K562 (cell line): ENCODE data around the gene ECSIT. TPM values are rescaled to one million over a fixed set of nuclear protein-coding genes. Genes with fewer than 3 reads are reported as not detected.
A peak's percentile ranks its signal among the peaks of the same experiment; 100 is the strongest.

ENCODE experiments used
- DNMT1 ChIP-seq: fragments of 450-650 bp; IDR thresholded peaks from 2 replicates; pipeline ENCODE4 v1.6.1; 2016; ENCODE audit warnings: antibody characterized with exemption, mild to moderate bottlenecking
- EP400 ChIP-seq: fragments of 450-650 bp; IDR thresholded peaks from 2 replicates; pipeline ENCODE4 v1.6.1; 2017; ENCODE audit warnings: antibody characterized with exemption, mild to moderate bottlenecking, moderate library complexity
- ERF ChIP-seq: fragments of 450-650 bp; formaldehyde crosslinking; IDR thresholded peaks from 2 replicates; pipeline ENCODE4 v1.4.0; 2020; ENCODE audit warnings: mild to moderate bottlenecking, mixed read lengths
- ETV5 ChIP-seq: sonication (generic); formaldehyde crosslinking; IDR thresholded peaks from 2 replicates; pipeline ENCODE4 v1.4.0; 2020; ENCODE audit warnings: low read depth, mild to moderate bottlenecking, missing genetic modification reagents
- EWSR1 ChIP-seq: fragments of 450-650 bp; IDR thresholded peaks from 2 replicates; pipeline ENCODE4 v1.6.1; 2018; ENCODE audit warnings: borderline replicate concordance, mild to moderate bottlenecking, low read depth, moderate library complexity; ENCODE audit not compliant: partially characterized antibody
- FOXK2 ChIP-seq, 2 experiments: fragments of 450-650 bp; IDR thresholded peaks in 1 of 2; conservative IDR thresholded peaks in 1 of 2; 2 replicates each; pipeline ENCODE4 v1.6.1; 2016; ENCODE audit warnings: low read depth in 2 of 2, mild to moderate bottlenecking in 1 of 2
- IRF1 ChIP-seq: sonication (generic); formaldehyde crosslinking; IDR thresholded peaks from 2 replicates; pipeline ENCODE4 v1.8.0; 2022; ENCODE audit warnings: missing genetic modification reagents, mild to moderate bottlenecking, borderline replicate concordance
- KLF6 ChIP-seq: fragments of 250-450 bp; sonication (Bioruptor Pico); IDR thresholded peaks from 2 replicates; pipeline ENCODE4 v1.4.0; 2020; ENCODE audit warnings: mild to moderate bottlenecking, moderate library complexity, borderline replicate concordance
- MLX ChIP-seq, 2 experiments: fragments of 450-650 bp in 1 of 2; sonication (generic) in 1 of 2; formaldehyde crosslinking; conservative IDR thresholded peaks; 2 replicates each; pipeline versions ENCODE4 v1.4.0 to v1.8.1; 2020 to 2022; ENCODE audit warnings: mild to moderate bottlenecking in 1 of 2, missing genetic modification reagents in 1 of 2
- PATZ1 ChIP-seq: fragments of 250-450 bp; sonication (Bioruptor Pico); IDR thresholded peaks from 2 replicates; pipeline ENCODE4 v1.5.0; 2020; ENCODE audit warnings: mild to moderate bottlenecking, borderline replicate concordance
- RHOXF2B ChIP-seq: fragments of 250-450 bp; sonication (Bioruptor Pico); conservative IDR thresholded peaks from 2 replicates; pipeline ENCODE4 v1.5.1; 2021
- SNRNP70 ChIP-seq: fragments of 200-400 bp; formaldehyde crosslinking; optimal IDR thresholded peaks from 2 replicates; pipeline ENCODE3; 2017; ENCODE audit warnings: low read depth, low read length
- TBL1XR1 ChIP-seq, 2 experiments: IDR thresholded peaks; 2 replicates each; pipeline ENCODE4 v1.6.1; 2012; ENCODE audit warnings: improper control_type of control experiment in 2 of 2, low read length in 2 of 2, mild to moderate bottlenecking in 1 of 2
- ZBTB12 ChIP-seq: fragments of 250-450 bp; sonication (Bioruptor Pico); IDR thresholded peaks from 2 replicates; pipeline ENCODE4 v1.4.0; 2020
- ZKSCAN1 ChIP-seq: fragments of 150-350 bp; IDR thresholded peaks from 2 replicates; pipeline ENCODE4 v1.6.1; 2016; ENCODE audit warnings: low read depth, low read length
- ZNF644 ChIP-seq: fragments of 200-800 bp; sonication (Bioruptor generic); IDR thresholded peaks from 2 replicates; pipeline ENCODE4 v1.6.1; 2016; ENCODE audit warnings: low read depth, missing genetic modification characterization, missing compliant biosample characterization
- ZNF778 ChIP-seq: fragments of 450-650 bp; formaldehyde crosslinking; IDR thresholded peaks from 2 replicates; pipeline ENCODE4 v1.4.0; 2020; ENCODE audit warnings: mild to moderate bottlenecking, moderate library complexity
- polyA plus RNA-seq, 8 experiments: library from polyadenylated mRNA; depleted of rRNA in 4 of 8; stranded (reverse) in 5 of 8; unstranded in 3 of 8; fragments of >200 nt; fragmentation: Nextera tagmentation in 2 of 8; fragmentation: Illumina TruSeq in 1 of 8; extraction: Ambion mirVana in 2 of 8; extraction: Trizol in 1 of 8; gene quantifications; 2 replicates each; pipeline versions ENCODE4 v1.2.1 to v1.2.3, GENCODE V29; 2011 to 2014; ENCODE audit warnings: inconsistent platforms in 1 of 8, missing spikeins in 1 of 8
- total RNA-seq, 7 experiments: library from RNA; depleted of rRNA in 6 of 7; stranded (reverse); fragments of >200 nt in 6 of 7; fragmentation: Illumina TruSeq in 2 of 7; extraction: Trizol in 2 of 7; gene quantifications; 2 replicates each; pipeline versions ENCODE4 v1.2.1 to v1.2.3, GENCODE V29; 2011 to 2021; ENCODE audit warnings: low replicate concordance in 1 of 7

ECSIT gene
- total and polyA plus RNA-seq, 9 of the 15 experiments (the other 6 are each of a cell fraction or from before 2014, with no cell fraction given), result 1.1 to 82.5 (median 43.9) TPM

- no peak for TF ChIP-seq IRF1 (CRISPR knock-in tag)
- TF ChIP-seq EP400, result peak; percentile 26
- no peak for TF ChIP-seq ZNF778
- no peak for TF ChIP-seq PATZ1 (CRISPR knock-in tag)
- TF ChIP-seq ETV5 (CRISPR knock-in tag), result no peak
- TF ChIP-seq EWSR1, result no peak
- TF ChIP-seq ERF (CRISPR knock-in tag), result 0 out of 2 replicates have a peak, but pooled peaks have one; percentile 74
- no peak for TF ChIP-seq KLF6 (CRISPR knock-in tag)
- TF ChIP-seq ZKSCAN1, result peak; percentile 61; the same call in 1 of the 2 replicates
- TF ChIP-seq DNMT1, result no peak
- no peak for TF ChIP-seq RHOXF2B (CRISPR knock-in tag)
- TF ChIP-seq ZNF644 (tag), result peak; percentile 84
- no peak for TF ChIP-seq SNRNP70
- peak in 1 of 2 experiments; percentile 84; a peak in 2 of 4 replicates for TF ChIP-seq TBL1XR1 (IDR thresholded peaks at IDR 0.05; ENCODE audit: low read length in 2 of 2)
- peak; percentile 95 for TF ChIP-seq ZBTB12
- TF ChIP-seq MLX (CRISPR knock-in tag; conservative IDR thresholded peaks at IDR 0.05), result no peak
- TF ChIP-seq FOXK2 (conservative IDR thresholded peaks at IDR 0.05 in 1 of 2, IDR thresholded peaks at IDR 0.05 in 1 of 2; ENCODE audit: low read depth in 2 of 2), result 0 out of 4 replicates have a peak, but pooled peaks have one; percentile 12 to 29
Observed at GRCh38 chr19:11535792-11536595, 7.1 kb upstream of the ECSIT start (continued).
